Nasal cavity respiratory epithelium epithelial cell of viscerocranial mucosa (primary cell): ENCODE data around the gene AXIN2. TPM values are rescaled to one million over a fixed set of nuclear protein-coding genes. Genes with fewer than 3 reads are reported as not detected.

Experiments
- total RNA-seq: library from RNA; depleted of rRNA; stranded (reverse); fragments of >200 nt; gene quantifications from 2 replicates; pipeline ENCODE4 v1.2.3, GENCODE V29; 2014

Gene AXIN2
- total RNA-seq, result under 0.01 TPM in 1 of 2 replicates, not detected in the other

DNA sequence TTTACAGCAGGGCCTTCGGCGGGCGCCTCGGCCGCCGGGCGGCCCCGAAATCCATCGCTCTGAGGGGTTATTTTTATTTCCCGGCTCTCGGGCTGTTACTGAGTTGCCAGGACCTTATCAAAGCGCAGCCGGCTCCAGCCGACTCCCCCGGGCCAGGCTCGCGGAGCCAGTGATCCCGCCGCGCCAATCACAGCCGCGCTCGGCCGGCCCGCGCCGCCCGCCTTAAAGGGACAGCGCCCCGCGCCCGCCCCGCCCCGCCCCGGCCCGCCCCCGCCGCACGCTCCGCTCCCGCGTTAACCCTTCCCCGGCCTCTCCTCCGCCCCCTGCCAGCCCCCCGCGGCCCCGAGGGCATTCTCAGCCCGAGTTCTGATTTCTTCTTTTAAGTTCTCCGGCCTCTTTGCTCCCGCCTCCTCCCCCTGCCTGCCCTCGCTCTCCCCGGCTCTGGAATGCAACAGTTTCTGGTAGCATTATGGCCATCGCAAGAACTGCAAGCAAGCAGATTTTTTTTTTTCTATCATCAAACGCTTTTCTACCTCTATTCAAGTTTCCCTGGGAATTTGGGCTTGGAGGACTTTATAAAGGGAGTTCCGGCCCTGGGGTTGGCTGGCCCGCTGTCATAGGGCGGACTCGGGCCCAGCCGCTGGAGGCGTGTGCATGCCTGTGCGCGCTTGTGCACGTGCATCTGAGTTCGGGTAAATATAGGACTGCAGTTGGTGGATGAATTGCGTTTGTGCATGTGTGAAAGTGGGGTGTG, at the start of gene AXIN2:
TSS of gene AXIN2 (minus strand) at position 197 of the 754 bp plus-strand sequence. CDS start 3,028 bp downstream, outside the sequence.

